ENCODE data around the gene USP40. TPM values are rescaled to one million over a fixed set of nuclear protein-coding genes. Genes with fewer than 3 reads are reported as not detected.

The USP40 gene
- total RNA-seq, 1 donor from 2014 or later, result 41.5 TPM

- Mint-ChIP-seq H3K9me3 (no peaks in the 10 kb centered on the region), H3K36me3 (no peaks in the 10 kb centered on the region), H3K4me1 (ENCODE audit: unreplicated experiment) (peaks cover 4% of the 10 kb centered on the region), H3K4me3 (no peak overlapping the region), H3K27ac (no peak overlapping the region), H3K27me3 (no peaks in the 10 kb centered on the region)
- no peak for TF ChIP-seq CTCF (conservative IDR thresholded peaks at IDR 0.05)
- no peak for DNase-seq (ENCODE audit: extremely low spot score, unreplicated experiment)
Measured at GRCh38 chr2:233439191-233439590, 127.4 kb downstream of the USP40 start.

GRCh38 chr2:233438573-233439147 lies 127.9 kb downstream of the USP40 start:
- Mint-ChIP-seq H3K9me3 (no peaks in the 10 kb centered on the region), H3K4me1 (ENCODE audit: unreplicated experiment) (peaks cover 4% of the 10 kb centered on the region), H3K27me3 (no peaks in the 10 kb centered on the region), H3K36me3 (no peaks in the 10 kb centered on the region), H3K27ac (no peak overlapping the region), H3K4me3 (no peak overlapping the region)
- no peak for DNase-seq (ENCODE audit: extremely low spot score, unreplicated experiment)
- no peak for TF ChIP-seq CTCF (conservative IDR thresholded peaks at IDR 0.05)

DNA sequence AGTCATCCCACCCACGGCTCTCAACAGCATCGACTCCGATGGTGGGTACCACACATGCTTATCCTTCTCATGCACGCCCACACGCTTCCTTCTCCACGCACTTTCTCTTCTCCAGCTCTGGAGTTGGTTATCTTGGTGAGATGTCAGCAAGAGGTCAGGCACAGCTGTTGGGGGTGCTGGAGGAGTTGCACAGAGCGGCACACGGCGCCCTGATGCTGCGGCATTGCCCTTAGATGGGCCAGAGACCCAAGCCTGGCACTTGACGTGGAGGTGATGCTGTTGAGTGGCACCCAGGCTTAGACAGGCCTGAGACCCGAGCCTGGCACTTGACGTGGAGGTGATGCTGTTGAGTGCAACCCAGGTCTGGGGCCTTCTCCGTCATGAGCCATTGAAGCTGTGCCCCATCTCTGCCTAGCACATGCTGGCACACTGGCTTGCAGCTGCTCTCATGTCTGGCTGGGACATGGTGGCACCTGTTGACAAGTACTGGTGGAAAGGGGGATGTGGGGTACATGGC lies 129.1 kb downstream of the USP40 start:
- Mint-ChIP-seq H3K27ac (no peak overlapping the region), H3K4me1 (ENCODE audit: unreplicated experiment) (no peaks in the 10 kb centered on the region)

GRCh38 chr2:233436691-233437438 lies 129.7 kb downstream of the USP40 start:
- Mint-ChIP-seq H3K27me3 (no peaks in the 10 kb centered on the region), H3K4me1 (ENCODE audit: unreplicated experiment) (no peaks in the 10 kb centered on the region), H3K9me3 (no peaks in the 10 kb centered on the region), H3K27ac (no peak overlapping the region), H3K4me3 (no peak overlapping the region), H3K36me3 (no peaks in the 10 kb centered on the region)
- peak; percentile 54 for DNase-seq (ENCODE audit: extremely low spot score, unreplicated experiment)
- no peak for TF ChIP-seq CTCF (conservative IDR thresholded peaks at IDR 0.05)

More for the DNA sequence above, 129.1 kb downstream of the USP40 start:
- Mint-ChIP-seq H3K9me3 (no peaks in the 10 kb centered on the region), H3K4me3 (no peak overlapping the region), H3K27me3 (no peaks in the 10 kb centered on the region), H3K36me3 (no peaks in the 10 kb centered on the region)
- TF ChIP-seq CTCF (conservative IDR thresholded peaks at IDR 0.05), result no peak
- no peak for DNase-seq (ENCODE audit: extremely low spot score, unreplicated experiment)

DNA sequence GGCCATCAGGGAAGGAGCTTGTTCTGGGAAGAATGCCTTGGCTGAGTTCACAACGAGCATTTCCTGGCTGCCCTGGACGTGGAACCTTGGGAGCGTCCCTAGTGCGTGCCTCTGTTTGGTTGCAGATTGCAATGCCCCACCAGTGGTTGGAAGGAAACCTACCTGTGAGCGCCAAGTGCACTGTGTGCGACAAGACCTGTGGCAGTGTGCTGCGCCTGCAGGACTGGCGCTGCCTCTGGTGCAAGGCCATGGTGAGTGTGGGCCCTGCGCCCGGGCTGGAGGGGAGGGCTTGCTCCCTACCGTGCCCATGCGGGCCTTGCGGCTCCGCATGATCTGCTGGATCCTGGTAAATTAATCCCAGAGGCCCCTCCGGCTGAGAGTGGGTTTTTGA lies 130.4 kb downstream of the USP40 start:
- DNase-seq (ENCODE audit: extremely low spot score, unreplicated experiment), result peak; percentile 63
- Mint-ChIP-seq H3K4me1 (ENCODE audit: unreplicated experiment) (no peaks in the 10 kb centered on the region), H3K36me3 (no peaks in the 10 kb centered on the region), H3K27ac (no peak overlapping the region), H3K9me3 (no peaks in the 10 kb centered on the region), H3K4me3 (no peak overlapping the region), H3K27me3 (no peaks in the 10 kb centered on the region)
- TF ChIP-seq CTCF (conservative IDR thresholded peaks at IDR 0.05), result no peak
